Liver (tissue), 9 donors: ENCODE measurements around the gene PDYN. TPM values are rescaled to one million over a fixed set of nuclear protein-coding genes. Genes with fewer than 3 reads are reported as not detected.

ENCODE experiments used
- DNase-seq: peaks from one replicate; pipeline ENCODE4 v3.0.0-alpha.2; 2017; ENCODE audit warnings: low spot score
- H3K27ac ChIP-seq, 2 donors: one replicate each; pipeline ENCODE4 v1.7.0; 2013; ENCODE audit warnings: inconsistent platforms in 2 of 2, low read length in 2 of 2, control low read depth in 1 of 2, low read depth in 1 of 2, mild to moderate bottlenecking in 1 of 2
- H3K27me3 ChIP-seq, 4 donors: one replicate each; pipeline versions ENCODE4 v1.6.1 to v1.7.0; 2013; ENCODE audit warnings: low read length in 3 of 4, inconsistent platforms in 1 of 4, mild to moderate bottlenecking in 1 of 4, moderate library complexity in 1 of 4; ENCODE audit not compliant: control insufficient read depth in 4 of 4, insufficient read depth in 4 of 4
- H3K36me3 ChIP-seq, 4 donors: one replicate each; pipeline versions ENCODE4 v1.6.1 to v1.7.0; 2013; ENCODE audit warnings: low read length in 3 of 4, mild to moderate bottlenecking in 3 of 4, low read depth in 1 of 4, moderate library complexity in 1 of 4; ENCODE audit not compliant: control insufficient read depth in 4 of 4, insufficient read depth in 3 of 4
- H3K4me1 ChIP-seq, 4 donors: one replicate each; pipeline versions ENCODE4 v1.6.1 to v1.7.0; 2013; ENCODE audit warnings: low read length in 3 of 4, mild to moderate bottlenecking in 3 of 4, moderate library complexity in 1 of 4; ENCODE audit not compliant: control insufficient read depth in 4 of 4, insufficient read depth in 4 of 4
- H3K4me3 ChIP-seq, 3 donors: one replicate each; pipeline versions ENCODE4 v1.6.1 to v1.7.0; 2013; ENCODE audit warnings: low read length in 3 of 3, control low read depth in 1 of 3, low read depth in 1 of 3, mild to moderate bottlenecking in 1 of 3
- H3K9ac ChIP-seq, 2 donors: one replicate each; pipeline ENCODE4 v1.7.0; 2013; ENCODE audit warnings: low read length in 2 of 2, mild to moderate bottlenecking in 2 of 2, moderate library complexity in 2 of 2, control low read depth in 1 of 2, low read depth in 1 of 2
- H3K9me3 ChIP-seq, 4 donors: one replicate each; pipeline versions ENCODE4 v1.6.1 to v1.7.0; 2013; ENCODE audit warnings: low read length in 3 of 4; ENCODE audit not compliant: control insufficient read depth in 4 of 4
- ATF3 ChIP-seq: IDR thresholded peaks from 2 replicates; pipeline ENCODE4 v1.6.1; 2016; ENCODE audit warnings: antibody characterized with exemption
- CTCF ChIP-seq: fragments of 150-350 bp; IDR thresholded peaks from 2 replicates; pipeline ENCODE4 v1.5.1; 2017; ENCODE audit warnings: improper control_type of control experiment, low read depth, low read length; ENCODE audit not compliant: missing input control
- EGR1 ChIP-seq, 2 donors: IDR thresholded peaks; 2 replicates each; pipeline ENCODE4 v1.6.1; 2016 to 2018; ENCODE audit warnings: antibody characterized with exemption in 2 of 2, low read depth in 2 of 2
- FOXA1 ChIP-seq: IDR thresholded peaks from 2 replicates; pipeline ENCODE4 v1.6.1; 2016; ENCODE audit warnings: antibody characterized with exemption
- FOXA2 ChIP-seq: IDR thresholded peaks from 2 replicates; pipeline ENCODE4 v1.6.1; 2016; ENCODE audit warnings: antibody characterized with exemption
- GABPA ChIP-seq, 2 donors: IDR thresholded peaks in 1 of 2; conservative IDR thresholded peaks in 1 of 2; 2 replicates each; pipeline ENCODE4 v1.6.1; 2016; ENCODE audit warnings: antibody characterized with exemption in 2 of 2, mild to moderate bottlenecking in 1 of 2, moderate library complexity in 1 of 2
- HNF4A ChIP-seq, 2 donors: conservative IDR thresholded peaks; 2 replicates each; pipeline ENCODE4 v1.6.1; 2016; ENCODE audit warnings: antibody characterized with exemption in 2 of 2, mild to moderate bottlenecking in 2 of 2
- JUND ChIP-seq, 2 donors: IDR thresholded peaks; 2 replicates each; pipeline ENCODE4 v1.6.1; 2016; ENCODE audit warnings: antibody characterized with exemption in 2 of 2
- MAX ChIP-seq: IDR thresholded peaks from 2 replicates; pipeline ENCODE4 v1.6.1; 2016; ENCODE audit warnings: antibody characterized with exemption
- RAD21 ChIP-seq, 2 donors: IDR thresholded peaks; 2 replicates each; pipeline ENCODE4 v1.6.1; 2016; ENCODE audit warnings: antibody characterized with exemption in 2 of 2, mild to moderate bottlenecking in 2 of 2
- REST ChIP-seq: IDR thresholded peaks from 2 replicates; pipeline ENCODE4 v1.6.1; 2016; ENCODE audit warnings: antibody characterized with exemption, mild to moderate bottlenecking
- RXRA ChIP-seq, 2 donors: IDR thresholded peaks; 2 replicates each; pipeline ENCODE4 v1.6.1; 2017 to 2018; ENCODE audit warnings: antibody characterized with exemption in 2 of 2, mild to moderate bottlenecking in 1 of 2
- TAF1 ChIP-seq: conservative IDR thresholded peaks from 2 replicates; pipeline ENCODE4 v1.6.1; 2016; ENCODE audit warnings: antibody characterized with exemption, mild to moderate bottlenecking
- YY1 ChIP-seq: IDR thresholded peaks from 2 replicates; pipeline ENCODE4 v1.6.1; 2016; ENCODE audit warnings: antibody characterized with exemption, mild to moderate bottlenecking
- ZBTB33 ChIP-seq: IDR thresholded peaks from 2 replicates; pipeline ENCODE4 v1.6.1; 2016; ENCODE audit warnings: antibody characterized with exemption
- WGBS: extraction: QIAGEN DNeasy Blood & Tissue Kit; methylation state at CpG from one replicate; pipeline ENCODE4 v1.1.7; 2013; 5-methylcytosine and 5-hydroxymethylcytosine counted together
- polyA plus RNA-seq, 2 donors: library from polyadenylated mRNA; stranded (reverse) in 1 of 2; unstranded in 1 of 2; fragments of 200-250 nt in 1 of 2; fragments of >200 nt in 1 of 2; fragmentation: Nextera tagmentation in 1 of 2; extraction: Ambion mirVana in 1 of 2; gene quantifications; one replicate each; pipeline versions ENCODE4 v1.2.1 to v1.2.3, GENCODE V29; 2013 to 2015
- total RNA-seq, 2 donors: library from RNA; depleted of rRNA; stranded (reverse); fragments of >200 nt; gene quantifications; one replicate each; pipeline ENCODE4 v1.2.3, GENCODE V29; 2014
- donor health status: healthy.
- donor health status: healthy.
- donor health status: healthy.
- donor health status: healthy.
- donor health status: healthy.

PDYN gene
- total and polyA plus RNA-seq, 4 donors, result not detected

GRCh38 chr20:1928782-1929181 is 65.1 kb downstream of the PDYN start:
- Histone ChIP-seq H3K4me3 (no peak overlapping the region), H3K9me3 (no peaks in the 10 kb centered on the region), H3K9ac (no peak overlapping the region), H3K4me1 (peaks cover 0 to 22% (median 14%) of the 10 kb centered on the region in 4 donors), H3K36me3 (peaks cover 2 to 21% (median 14%) of the 10 kb centered on the region in 4 donors), H3K27ac (no peak overlapping the region), H3K27me3 (no peaks in the 10 kb centered on the region)
- WGBS, result 86% methylated on average over 7 of the region's 7 CpGs
- TF ChIP-seq HNF4A (conservative IDR thresholded peaks at IDR 0.05), result no peak
- no peak for TF ChIP-seq GABPA (IDR thresholded peaks at IDR 0.05 in 1 of 2, conservative IDR thresholded peaks at IDR 0.05 in 1 of 2)
- TF ChIP-seq FOXA2, result no peak
- no peak for TF ChIP-seq JUND (IDR thresholded peaks at IDR 0.05)
- TF ChIP-seq FOXA1, result no peak
- no peak for TF ChIP-seq MAX
- no peak for TF ChIP-seq ATF3
- no peak for TF ChIP-seq RXRA (IDR thresholded peaks at IDR 0.05)
- TF ChIP-seq TAF1, result no peak
- TF ChIP-seq YY1, result no peak
- no peak for TF ChIP-seq CTCF
- TF ChIP-seq ZBTB33, result no peak
- TF ChIP-seq REST, result no peak
- no peak for TF ChIP-seq RAD21 (IDR thresholded peaks at IDR 0.05)
- no peak for TF ChIP-seq EGR1 (IDR thresholded peaks at IDR 0.05; ENCODE audit: low read depth in 2 of 2)
- no peak for DNase-seq

Other genes starting within 250 kb of the PDYN start
- 10 to 100 TPM in 1 of 2 donors, 1 to 10 TPM in 1; 5.4 to 29.6 TPM for gene SIRPA, start 98.7 kb downstream of the PDYN start, total RNA-seq
- 10 to 100 TPM; 16.7 to 47.5 TPM for gene SIRPA, start 98.7 kb downstream of the PDYN start, polyA plus RNA-seq
- gene STK35, start 107.8 kb upstream of the PDYN start, total RNA-seq, result 10 to 100 TPM; 15.6 to 18.5 TPM
- gene STK35, start 107.8 kb upstream of the PDYN start, polyA plus RNA-seq, result 1 to 10 TPM; 2.5 to 4.3 TPM